Glomerular visceral epithelial cell (primary cell): ENCODE measurements around the gene MGAT5.

Experiments used
- DNase-seq: peaks from one replicate; pipeline ENCODE4 v3.0.0-alpha.2; 2016; ENCODE audit errors: extremely low spot score

Gene MGAT5

GRCh38 chr2:134335601-134336000, 81.7 kb downstream of the MGAT5 start:
- DNase-seq: no peak

GRCh38 chr2:134336352-134336751, 82.5 kb downstream of the MGAT5 start:
- no peak for DNase-seq

GRCh38 chr2:134336921-134337320, 83.0 kb downstream of the MGAT5 start:
- no peak for DNase-seq

- no peak for DNase-seq
Measured at GRCh38 chr2:134337631-134338030, 83.8 kb downstream of the MGAT5 start.

- DNase-seq: no peak
Measured at GRCh38 chr2:134338208-134338607, 84.3 kb downstream of the MGAT5 start.

- no peak for DNase-seq
Measured at GRCh38 chr2:134341476-134341875, 87.6 kb downstream of the MGAT5 start.

GRCh38 chr2:134344954-134345697, 91.3 kb downstream of the MGAT5 start:
- DNase-seq: no peak

GRCh38 chr2:134346141-134346540, 92.3 kb downstream of the MGAT5 start:
- DNase-seq: no peak

- no peak for DNase-seq
Measured at GRCh38 chr2:134347756-134348155, 93.9 kb downstream of the MGAT5 start.

- no peak for DNase-seq
Measured at GRCh38 chr2:134348239-134348638, 94.4 kb downstream of the MGAT5 start.

- DNase-seq: no peak
Measured at GRCh38 chr2:134348760-134349159, 94.9 kb downstream of the MGAT5 start.

- no peak for DNase-seq
Measured at GRCh38 chr2:134351016-134351415, 97.1 kb downstream of the MGAT5 start.

- DNase-seq: no peak
Measured at GRCh38 chr2:134351899-134352298, 98.0 kb downstream of the MGAT5 start.

- no peak for DNase-seq
Measured at GRCh38 chr2:134352844-134353243, 99.0 kb downstream of the MGAT5 start.

GRCh38 chr2:134354611-134355010, 100.7 kb downstream of the MGAT5 start:
- no peak for DNase-seq

GRCh38 chr2:134357814-134358213, 103.9 kb downstream of the MGAT5 start:
- DNase-seq: no peak

- no peak for DNase-seq
Measured at GRCh38 chr2:134359367-134360081, 105.7 kb downstream of the MGAT5 start.

- no peak for DNase-seq
Measured at GRCh38 chr2:134360745-134361487, 107.0 kb downstream of the MGAT5 start.

GRCh38 chr2:134361648-134362047, 107.8 kb downstream of the MGAT5 start:
- no peak for DNase-seq

GRCh38 chr2:134362152-134362668, 108.3 kb downstream of the MGAT5 start:
- no peak for DNase-seq

GRCh38 chr2:134362740-134363139, 108.9 kb downstream of the MGAT5 start:
- no peak for DNase-seq

GRCh38 chr2:134365356-134365755, 111.5 kb downstream of the MGAT5 start:
- DNase-seq: no peak
